ENCODE data around the gene SAMSN1. TPM values are rescaled to one million over a fixed set of nuclear protein-coding genes. Genes with fewer than 3 reads are reported as not detected.

Gene SAMSN1
- total and polyA plus RNA-seq, 9 of the 15 experiments (the other 6 are each of a cell fraction or from before 2014, with no cell fraction given), result 101 to 223 (median 159) TPM

- H3K27ac ChIP-seq (ENCODE audit: extremely low read depth, low read depth, low read length), result no peak overlapping the region
- 33% methylated on average over 6 of the region's 6 CpGs for WGBS (ENCODE audit: insufficient coverage, low coverage, missing lambda C conversion rate)
- no peak for DNase-seq (ENCODE audit: extremely low read depth in 1 of 4, low spot score in 3 of 4)
- intact Hi-C loops (cut with micrococcal nuclease), result no loop called here
- no peaks in the 10 kb centered on the region for H3K9me3 ChIP-seq (replicated peaks; ENCODE audit: control insufficient read depth, insufficient read depth, low read depth, low read length)
- CTCF ChIA-PET (ENCODE audit: low intra/inter-chr PET ratio), result no interaction called here
- ATAC-seq, result no peak
- peak overlapping the region; percentile 43 for H2AFZ ChIP-seq (ENCODE audit: low read depth, low read length)
- H3K27me3 ChIP-seq (ENCODE audit: control insufficient read depth in 2 of 2, insufficient read depth in 2 of 2, low read length in 2 of 2), result no peaks in the 10 kb centered on the region
- in situ Hi-C loops (cut with MboI), result no loop called here
- H3K36me3 ChIP-seq (ENCODE audit: control insufficient read depth, insufficient read depth, low read length), result no peaks in the 10 kb centered on the region
- no peaks in the 10 kb centered on the region for H4K20me1 ChIP-seq (replicated peaks; ENCODE audit: control insufficient read depth, insufficient read depth, low read length)
- no peak overlapping the region for H3K9ac ChIP-seq (ENCODE audit: insufficient read depth in 1 of 2, low read depth in 2 of 2, low read length in 2 of 2)
- peaks cover 0 to 26% of the 10 kb centered on the region in 2 experiments; a peak in 3 of 5 replicates for H3K4me1 ChIP-seq (replicated peaks in 1 of 2; ENCODE audit: control insufficient read depth in 2 of 2, insufficient read depth in 2 of 2, low read length in 2 of 2)
- no peak overlapping the region for H3K4me3 ChIP-seq
- H3K4me2 ChIP-seq (ENCODE audit: insufficient read depth, low read length), result no peak overlapping the region
- no peak for FAIRE-seq
- POLR2A ChIA-PET, result interaction anchor here (0.7 kb wide), 1 partner anchor 154 kb away, joined by 5 read pairs; no protein-coding TSS in a partner anchor
- no peaks in the 10 kb centered on the region for H3K79me2 ChIP-seq (ENCODE audit: control insufficient read depth, insufficient read depth, low read length)
- no peaks in the 10 kb centered on the region for H3K9me1 ChIP-seq (ENCODE audit: control insufficient read depth, insufficient read depth, low read length)
- BruUV-seq (replicated peaks), result no TSS peak
- peak; percentile 33; the same call in 1 of the 2 replicates for TF ChIP-seq ATF3 (IDR thresholded peaks at IDR 0.05)
- no peak for TF ChIP-seq ATF3 (CRISPR knock-in tag; conservative IDR thresholded peaks at IDR 0.05)
- TF ChIP-seq RCOR1 (IDR thresholded peaks at IDR 0.05; ENCODE audit: borderline replicate concordance in 1 of 2, low read depth in 2 of 2, low read length in 2 of 2), result 0 out of 4 replicates have a peak, but pooled peaks of 1 of the 2 experiments have one; percentile 3
- TF ChIP-seq ZNF76 (CRISPR knock-in tag; IDR thresholded peaks at IDR 0.05; ENCODE audit: borderline replicate concordance), result no peak
- peak; percentile 72 for TF ChIP-seq DMBX1 (CRISPR knock-in tag; IDR thresholded peaks at IDR 0.05; ENCODE audit: borderline replicate concordance)
- no peak for TF ChIP-seq NR0B1 (IDR thresholded peaks at IDR 0.05; ENCODE audit: partially characterized antibody)
- TF ChIP-seq ATF4 (CRISPR knock-in tag; IDR thresholded peaks at IDR 0.05), result peak; percentile 74
- TF ChIP-seq NR2C2 (CRISPR knock-in tag; IDR thresholded peaks at IDR 0.05), result no peak
- peak; percentile 60; the same call in 1 of the 2 replicates for TF ChIP-seq NR2C2 (tag; IDR thresholded peaks at IDR 0.05)
- peak; percentile 27 to 40; a peak in 2 of 4 replicates for TF ChIP-seq NRF1 (conservative IDR thresholded peaks at IDR 0.05 in 1 of 2, IDR thresholded peaks at IDR 0.05 in 1 of 2)
- TF ChIP-seq SAFB (IDR thresholded peaks at IDR 0.05; ENCODE audit: borderline replicate concordance, low read depth, low read length), result no peak
- no peak for TF ChIP-seq PTBP1 (IDR thresholded peaks at IDR 0.05; ENCODE audit: low read depth, low read length)
- 0 out of 2 replicates have a peak, but pooled peaks have one; percentile 29 for TF ChIP-seq POLR2H (tag; IDR thresholded peaks at IDR 0.05; ENCODE audit: low read depth)
- TF ChIP-seq PURB (CRISPR knock-in tag; IDR thresholded peaks at IDR 0.05; ENCODE audit: low read depth), result no peak
- no peak for TF ChIP-seq PBX2 (CRISPR knock-in tag; IDR thresholded peaks at IDR 0.05; ENCODE audit: low read depth)
- TF ChIP-seq PBX2 (tag; conservative IDR thresholded peaks at IDR 0.05; ENCODE audit: low read depth), result peak; percentile 88
- TF ChIP-seq GABPB2 (CRISPR knock-in tag; conservative IDR thresholded peaks at IDR 0.05), result no peak
- peak; percentile 58 for TF ChIP-seq L3MBTL2 (IDR thresholded peaks at IDR 0.05)
Observed at GRCh38 chr21:14569868-14570267, 23.8 kb upstream of the SAMSN1 start.

All from K562 (cell line).